GM18873 (cell line): ENCODE measurements around the gene BDP1.
"Not testable (repeated sequence)": the region's sequence is repeated elsewhere in the genome, so short reads cannot be mapped to it uniquely, and the experiment has no call there.

Experiments
- ATAC-seq: cut with Tn5 transposase; IDR thresholded peaks from one replicate; pipeline ENCODE4 v1.9.1; 2021; ENCODE audit warnings: mild to moderate bottlenecking, moderate library complexity, moderate number of reproducible peaks; ENCODE audit not compliant: unreplicated experiment, low FRiP score

The BDP1 gene

GRCh38 chr5:71552026-71552749, 96.7 kb downstream of the BDP1 start:
- not testable (repeated sequence) for ATAC-seq

DNA sequence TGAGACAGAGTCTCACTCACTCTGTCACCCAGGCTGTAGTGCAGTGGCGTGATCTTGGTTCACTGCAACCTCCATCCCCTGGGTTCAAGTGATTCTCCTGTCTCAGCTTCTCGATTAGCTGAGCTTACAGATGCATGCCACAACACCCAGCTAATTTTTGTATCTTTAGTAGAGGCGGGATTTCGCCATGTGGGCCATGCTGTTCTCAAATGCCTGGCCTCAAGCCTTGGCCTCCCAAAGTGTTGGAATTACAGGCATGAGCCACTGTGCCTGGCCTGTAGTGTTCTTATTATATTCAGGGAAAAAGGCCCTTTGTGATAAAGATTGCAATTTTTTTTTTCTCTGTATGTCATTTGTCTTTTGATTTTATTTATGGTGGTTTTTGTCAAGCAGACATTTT, 107.7 kb downstream of the BDP1 start:
- ATAC-seq, result no peak

- no peak for ATAC-seq
Observed at GRCh38 chr5:71564895-71565294, 109.4 kb downstream of the BDP1 start.

DNA sequence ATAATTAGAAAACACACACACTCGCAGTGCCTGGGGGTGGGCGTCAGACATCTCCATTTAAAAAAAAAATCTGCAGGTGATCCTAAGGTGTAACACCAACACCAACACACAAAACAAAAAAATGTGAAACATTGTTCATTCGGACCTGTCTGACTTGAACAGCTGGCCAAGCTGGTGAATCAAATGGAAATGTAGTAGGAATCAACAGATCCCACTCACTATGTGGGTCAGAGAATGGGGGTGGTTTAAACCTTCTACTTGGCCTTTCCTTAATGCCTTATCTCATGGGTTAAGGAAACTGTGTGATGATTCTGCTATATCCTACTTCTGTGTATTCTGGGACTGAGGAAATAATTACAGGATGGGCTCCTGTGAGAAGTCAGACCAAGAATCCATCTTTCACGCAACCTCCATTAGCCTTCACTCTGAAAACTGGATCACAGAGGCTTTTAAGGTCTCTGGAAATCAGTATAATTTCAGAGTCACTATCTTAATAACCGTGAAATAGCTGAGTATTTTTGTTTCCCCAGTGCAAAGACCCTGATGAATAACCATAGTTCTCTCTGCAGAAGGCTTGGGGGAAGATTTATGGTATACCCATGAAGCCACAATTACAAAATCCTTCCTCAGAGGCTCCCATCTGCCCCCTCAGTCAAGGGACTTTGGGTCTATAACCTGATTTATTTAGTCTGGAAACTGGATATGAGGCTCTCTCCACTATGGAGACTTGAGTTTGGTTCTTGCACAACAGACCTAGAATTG, 114.5 kb downstream of the BDP1 start:
- ATAC-seq, result no peak

DNA sequence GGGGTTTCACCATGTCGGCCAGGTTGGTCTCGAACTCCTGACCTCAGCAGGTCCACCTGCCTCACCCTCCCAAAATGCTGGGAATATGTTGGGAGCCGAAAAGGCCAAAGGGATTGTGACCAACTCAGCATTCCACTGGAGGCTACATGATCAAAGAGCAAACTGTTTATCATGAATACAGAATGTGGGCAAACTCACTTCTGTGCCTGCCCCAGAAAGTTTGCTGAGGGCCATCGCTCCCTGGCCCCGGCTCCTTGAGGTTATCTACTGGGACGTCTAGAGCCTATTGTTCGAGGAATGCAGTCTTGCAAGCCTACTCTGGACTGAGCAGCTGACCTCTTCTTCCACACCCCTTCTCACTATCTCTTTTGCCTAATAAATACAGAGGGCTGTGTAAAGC, 116.4 kb downstream of the BDP1 start:
- not testable (repeated sequence) for ATAC-seq

- ATAC-seq, result no peak
Observed at GRCh38 chr5:71573591-71573990, 118.1 kb downstream of the BDP1 start.

GRCh38 chr5:71575588-71575987, 120.1 kb downstream of the BDP1 start:
- ATAC-seq, result not testable (repeated sequence)

DNA sequence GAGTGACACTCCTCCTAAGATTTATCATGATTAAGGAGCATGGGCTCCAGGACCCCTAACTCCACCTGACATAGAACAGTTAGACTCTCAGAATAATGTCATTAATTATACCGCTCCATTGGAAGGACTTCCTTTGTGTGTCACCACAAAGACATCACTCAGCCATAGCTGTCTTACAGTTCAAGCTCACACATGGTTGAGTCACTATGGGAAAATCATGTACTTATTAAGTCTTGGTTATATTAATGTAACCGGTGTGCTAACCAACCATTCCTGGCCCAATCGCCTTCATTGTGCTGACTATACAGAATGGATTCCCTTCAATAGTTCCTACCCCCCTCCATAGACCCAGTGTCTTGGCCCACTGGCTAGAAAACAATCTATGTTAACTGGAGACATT, 120.8 kb downstream of the BDP1 start:
- ATAC-seq, result no peak

DNA sequence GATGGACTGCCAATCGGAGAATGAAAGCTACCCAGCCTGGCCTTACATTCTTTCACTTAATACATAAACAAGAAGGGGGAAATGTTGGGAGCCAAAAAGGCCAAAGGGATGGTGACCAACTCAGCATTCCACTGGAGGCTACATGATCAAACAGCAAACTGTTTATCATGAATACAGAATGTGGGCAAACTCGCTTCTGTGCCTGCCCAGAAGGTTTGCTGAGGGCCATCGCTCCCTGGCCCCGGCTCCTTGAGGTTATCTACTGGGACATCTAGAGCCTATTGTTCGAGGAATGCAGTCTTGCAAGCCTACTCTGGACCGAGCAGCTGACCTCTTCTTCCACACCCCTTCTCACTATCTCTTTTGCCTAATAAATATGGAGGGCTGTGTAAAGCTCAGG, 122.4 kb downstream of the BDP1 start:
- not testable (repeated sequence) for ATAC-seq

DNA sequence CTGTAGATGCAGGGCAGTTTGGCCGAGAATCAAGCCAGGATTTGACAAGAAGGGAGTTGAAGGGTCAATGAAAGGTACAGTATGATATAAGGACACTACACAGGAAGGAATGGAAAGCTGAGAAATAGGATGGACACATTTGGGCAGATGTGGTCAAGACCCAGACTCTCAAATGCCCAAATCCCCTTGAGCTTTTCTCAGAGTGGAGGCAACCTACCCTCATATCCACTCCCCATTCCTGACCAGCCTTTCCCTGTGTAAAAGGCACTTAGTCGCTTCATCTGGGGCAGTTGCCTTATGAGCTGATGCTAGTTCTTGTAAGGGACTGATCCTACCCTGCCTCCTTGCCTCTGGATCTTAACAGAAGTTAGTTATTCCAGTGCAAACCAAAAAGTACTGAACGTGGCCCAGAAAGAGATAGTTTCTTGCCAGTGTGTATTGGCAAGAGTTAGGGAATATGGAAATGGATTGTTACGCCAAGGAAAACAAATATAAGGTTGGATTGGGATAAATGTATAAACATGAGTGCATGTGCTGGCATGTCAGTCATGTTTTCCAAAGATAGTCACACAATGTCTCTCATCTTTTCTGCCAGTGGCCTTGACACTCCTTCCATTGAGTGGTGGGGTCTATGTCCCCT, 127.6 kb downstream of the BDP1 start:
- no peak for ATAC-seq

DNA sequence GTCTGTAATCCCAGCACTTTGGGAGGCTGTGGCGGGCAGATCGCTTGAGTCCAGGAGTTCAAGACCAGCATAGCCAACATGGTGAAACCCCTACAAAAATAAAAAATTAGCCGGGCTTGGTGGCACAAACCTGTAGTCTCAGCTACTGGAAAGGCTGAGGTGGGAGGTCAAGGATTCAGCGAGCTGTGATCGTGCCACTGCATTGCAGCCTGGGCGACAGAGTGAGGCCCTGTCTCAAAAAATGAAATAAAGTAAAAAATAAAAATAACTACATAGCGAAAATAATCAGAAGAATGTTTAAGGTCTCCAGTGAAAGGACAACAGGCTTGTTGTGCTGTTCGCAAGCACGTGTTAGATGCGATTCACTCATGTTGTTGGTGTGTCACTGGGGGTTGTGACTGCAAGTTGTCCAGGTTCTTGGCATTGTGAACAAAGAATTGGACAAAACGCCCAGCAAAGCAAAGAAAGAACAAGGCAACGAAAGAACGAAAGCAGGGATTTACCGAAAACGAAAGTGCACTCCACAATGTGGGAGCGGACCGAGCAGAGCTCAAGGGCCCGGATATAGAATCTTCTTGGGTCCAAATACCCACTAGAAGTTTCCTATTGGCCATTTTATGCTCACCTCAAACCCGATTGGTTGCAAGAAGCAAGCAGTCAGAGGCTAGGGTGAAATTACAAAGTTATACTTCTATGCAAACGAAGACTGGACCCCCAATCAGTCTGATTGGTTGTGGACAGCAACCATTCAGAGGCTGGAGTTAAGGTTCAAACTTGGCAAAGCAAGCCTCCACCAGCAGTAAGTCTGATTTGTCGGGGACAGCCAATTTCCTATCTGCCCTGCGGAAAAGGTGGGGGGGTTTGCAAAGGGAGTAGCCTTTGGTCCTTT, 130.8 kb downstream of the BDP1 start:
- ATAC-seq, result peak; percentile 3

DNA sequence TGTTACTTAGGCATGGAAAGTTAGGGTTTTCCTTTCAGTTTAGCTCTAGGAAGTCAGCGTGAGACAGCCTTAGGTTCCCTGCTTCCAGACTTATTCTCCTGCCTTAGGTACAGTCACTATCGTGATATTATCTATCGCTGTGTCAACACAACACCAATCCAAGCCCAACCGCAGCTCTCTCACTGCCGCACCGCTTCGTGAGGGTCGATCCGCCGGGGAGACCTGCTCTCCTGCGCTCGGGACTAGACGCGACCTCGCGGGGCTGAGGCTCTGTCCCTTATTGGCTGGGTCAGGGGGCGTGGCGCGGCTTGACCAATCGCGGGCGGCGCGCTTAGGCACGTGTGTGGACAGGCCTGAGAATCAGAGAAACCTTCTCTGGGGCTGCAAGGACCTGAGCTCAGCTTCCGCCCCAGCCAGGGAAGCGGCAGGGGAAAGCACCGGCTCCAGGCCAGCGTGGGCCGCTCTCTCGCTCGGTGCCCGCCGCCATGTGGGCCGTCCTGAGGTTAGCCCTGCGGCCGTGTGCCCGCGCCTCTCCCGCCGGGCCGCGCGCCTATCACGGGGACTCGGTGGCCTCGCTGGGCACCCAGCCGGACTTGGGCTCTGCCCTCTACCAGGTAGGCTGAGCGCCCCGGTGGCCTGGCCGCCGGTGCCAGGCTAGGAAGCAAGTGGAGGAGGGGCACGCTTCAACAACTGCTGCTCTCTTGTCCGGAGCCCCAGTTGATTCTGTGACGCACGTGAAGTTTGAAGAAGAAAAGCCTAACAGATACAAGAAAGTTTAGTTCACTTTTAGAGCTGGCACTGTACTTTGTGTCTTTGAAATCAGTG, 131.7 kb downstream of the BDP1 start, which contains the start of gene MCCC2:
Gene MCCC2, plus strand, starts transcription at position 400 of the 825 bp plus-strand sequence. Its CDS starts 86 bp downstream, at position 486.
- peak; percentile 96 for ATAC-seq

- peak; percentile 1 for ATAC-seq
Observed at GRCh38 chr5:71587766-71588532, 132.5 kb downstream of the BDP1 start.

GRCh38 chr5:71588533-71588885, 133.1 kb downstream of the BDP1 start:
- no peak for ATAC-seq

DNA sequence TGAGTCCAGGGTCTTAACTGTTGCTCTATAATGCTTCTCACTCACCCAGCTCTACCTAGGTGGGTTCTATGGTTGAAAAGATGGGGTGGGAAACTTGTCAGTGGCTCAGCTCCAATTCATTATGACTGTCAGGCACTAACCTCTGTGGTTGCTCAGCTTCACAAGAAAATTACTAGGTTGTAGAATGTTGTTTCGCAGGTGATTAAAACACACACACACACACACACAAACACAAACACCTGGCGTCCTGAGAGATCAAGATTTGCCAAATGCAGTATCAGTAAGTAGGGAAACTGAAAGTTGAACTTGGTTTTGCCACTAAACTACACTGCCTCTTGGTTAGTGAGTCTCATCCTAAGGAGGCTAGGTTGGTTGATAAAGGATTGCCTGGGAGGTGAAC, 134.5 kb downstream of the BDP1 start:
- no peak for ATAC-seq

DNA sequence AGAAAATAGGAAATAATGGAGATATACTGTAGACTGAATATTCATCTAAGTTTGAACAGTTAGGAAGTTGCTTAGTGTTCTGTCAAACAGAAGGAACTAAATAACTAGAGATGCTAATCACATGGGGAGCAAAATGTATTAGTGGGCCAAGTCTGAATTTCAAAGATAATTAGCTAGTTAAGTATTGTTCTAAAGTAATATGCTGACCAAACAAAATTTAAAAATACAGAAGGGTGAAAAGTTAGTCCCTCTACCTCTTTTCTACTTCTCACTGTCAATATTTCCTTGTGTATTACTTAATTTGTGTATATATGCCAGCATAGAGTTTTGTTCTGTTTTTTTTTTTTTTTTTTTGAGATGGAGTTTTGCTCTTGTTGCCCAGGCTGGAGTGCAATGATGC, 135.6 kb downstream of the BDP1 start:
- no peak for ATAC-seq

- ATAC-seq, result no peak
Observed at GRCh38 chr5:71596169-71596568, 140.7 kb downstream of the BDP1 start.

- ATAC-seq, result no peak
Observed at GRCh38 chr5:71597001-71597400, 141.6 kb downstream of the BDP1 start.

GRCh38 chr5:71600783-71601182, 145.3 kb downstream of the BDP1 start:
- ATAC-seq, result no peak
